Endothelial cell (in vitro differentiated cells): ENCODE data around the gene CCNB2. TPM values are rescaled to one million over a fixed set of nuclear protein-coding genes. Genes with fewer than 3 reads are reported as not detected.

ENCODE experiments used
- DNase-seq: peaks from one replicate; pipeline ENCODE4 v3.0.0; 2021; ENCODE audit warnings: low spot score
- H3K27ac Mint-ChIP-seq: one replicate; pipeline ENCODE4 v1.8.0; 2021; ENCODE audit warnings: mixed read lengths, inconsistent platforms; ENCODE audit not compliant: unreplicated experiment
- H3K27me3 Mint-ChIP-seq: one replicate; pipeline ENCODE4 v1.8.0; 2021; ENCODE audit warnings: mild to moderate bottlenecking, moderate library complexity, mixed read lengths, inconsistent platforms; ENCODE audit not compliant: unreplicated experiment
- H3K36me3 Mint-ChIP-seq: one replicate; pipeline ENCODE4 v1.8.0; 2021; ENCODE audit warnings: mild to moderate bottlenecking, low read depth, mixed read lengths, inconsistent platforms; ENCODE audit not compliant: unreplicated experiment
- H3K4me1 Mint-ChIP-seq: one replicate; pipeline ENCODE4 v1.8.0; 2021; ENCODE audit warnings: mild to moderate bottlenecking, mixed read lengths, inconsistent platforms; ENCODE audit not compliant: unreplicated experiment
- H3K4me3 Mint-ChIP-seq: one replicate; pipeline ENCODE4 v1.8.0; 2021; ENCODE audit warnings: mild to moderate bottlenecking, mixed read lengths, inconsistent platforms; ENCODE audit not compliant: unreplicated experiment
- H3K9me3 Mint-ChIP-seq: one replicate; pipeline ENCODE4 v1.8.0; 2021; ENCODE audit warnings: mixed read lengths, inconsistent platforms; ENCODE audit not compliant: unreplicated experiment
- total RNA-seq: library from RNA; stranded (reverse); fragmentation: NEBNext Ultra II Directional; extraction: Animal tissue kit (Norgen Biotek cat#: 25700); gene quantifications from one replicate; pipeline ENCODE4 v1.2.1, GENCODE V29; 2021; ENCODE audit not compliant: unreplicated experiment
- TF ChIP-seq, protein P1 (sequence below): fragments of 200-600 bp; sonication (generic); IDR thresholded peaks from one replicate; pipeline ENCODE4 v1.5.0; 2021; ENCODE audit warnings: antibody characterized with exemption; ENCODE audit not compliant: unreplicated experiment

The CCNB2 gene
- total RNA-seq, 1 donor from 2014 or later: 16.5 TPM

GRCh38 chr15:59165726-59166125 is 60.8 kb downstream of the CCNB2 start:
- Mint-ChIP-seq H3K27ac (peak overlapping the region; percentile 80), H3K36me3 (peaks cover 29% of the 10 kb centered on the region)

DNA sequence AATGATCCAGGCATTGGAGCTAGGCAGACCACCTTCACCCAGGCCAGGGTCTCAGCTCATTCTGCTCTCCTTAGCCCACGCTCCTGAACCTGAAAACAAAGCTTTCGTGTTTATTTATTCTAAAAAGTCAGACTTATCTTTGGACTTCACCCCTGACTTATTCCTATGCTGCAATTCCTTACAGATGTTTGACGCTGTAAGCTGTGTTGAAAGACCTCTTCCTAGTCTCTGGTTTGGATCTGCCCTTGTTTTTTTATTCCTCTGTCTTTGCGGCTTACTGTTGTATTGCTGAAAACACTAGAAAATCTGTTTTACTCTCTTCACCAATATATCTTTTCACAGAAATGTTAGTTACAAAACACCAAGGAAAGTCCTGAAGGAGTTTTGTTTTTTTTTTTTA is 61.2 kb downstream of the CCNB2 start:
- H3K4me3 Mint-ChIP-seq: no peak overlapping the region
- DNase-seq: no peak
- H3K36me3 Mint-ChIP-seq: peaks cover 29% of the 10 kb centered on the region
- H3K4me1 Mint-ChIP-seq: peaks cover 45% of the 10 kb centered on the region
- no peaks in the 10 kb centered on the region for H3K9me3 Mint-ChIP-seq
- peak overlapping the region; percentile 80 for H3K27ac Mint-ChIP-seq
- peaks cover 2% of the 10 kb centered on the region for H3K27me3 Mint-ChIP-seq
- TF ChIP-seq, protein P1, sequence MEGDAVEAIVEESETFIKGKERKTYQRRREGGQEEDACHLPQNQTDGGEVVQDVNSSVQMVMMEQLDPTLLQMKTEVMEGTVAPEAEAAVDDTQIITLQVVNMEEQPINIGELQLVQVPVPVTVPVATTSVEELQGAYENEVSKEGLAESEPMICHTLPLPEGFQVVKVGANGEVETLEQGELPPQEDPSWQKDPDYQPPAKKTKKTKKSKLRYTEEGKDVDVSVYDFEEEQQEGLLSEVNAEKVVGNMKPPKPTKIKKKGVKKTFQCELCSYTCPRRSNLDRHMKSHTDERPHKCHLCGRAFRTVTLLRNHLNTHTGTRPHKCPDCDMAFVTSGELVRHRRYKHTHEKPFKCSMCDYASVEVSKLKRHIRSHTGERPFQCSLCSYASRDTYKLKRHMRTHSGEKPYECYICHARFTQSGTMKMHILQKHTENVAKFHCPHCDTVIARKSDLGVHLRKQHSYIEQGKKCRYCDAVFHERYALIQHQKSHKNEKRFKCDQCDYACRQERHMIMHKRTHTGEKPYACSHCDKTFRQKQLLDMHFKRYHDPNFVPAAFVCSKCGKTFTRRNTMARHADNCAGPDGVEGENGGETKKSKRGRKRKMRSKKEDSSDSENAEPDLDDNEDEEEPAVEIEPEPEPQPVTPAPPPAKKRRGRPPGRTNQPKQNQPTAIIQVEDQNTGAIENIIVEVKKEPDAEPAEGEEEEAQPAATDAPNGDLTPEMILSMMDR: no peak

More at GRCh38 chr15:59165726-59166125, 60.8 kb downstream of the CCNB2 start:
- Mint-ChIP-seq H3K4me1 (peaks cover 42% of the 10 kb centered on the region), H3K4me3 (no peak overlapping the region), H3K27me3 (peaks cover 2% of the 10 kb centered on the region), H3K9me3 (no peaks in the 10 kb centered on the region)
- no peak for DNase-seq
- TF ChIP-seq, protein P1: no peak

DNA sequence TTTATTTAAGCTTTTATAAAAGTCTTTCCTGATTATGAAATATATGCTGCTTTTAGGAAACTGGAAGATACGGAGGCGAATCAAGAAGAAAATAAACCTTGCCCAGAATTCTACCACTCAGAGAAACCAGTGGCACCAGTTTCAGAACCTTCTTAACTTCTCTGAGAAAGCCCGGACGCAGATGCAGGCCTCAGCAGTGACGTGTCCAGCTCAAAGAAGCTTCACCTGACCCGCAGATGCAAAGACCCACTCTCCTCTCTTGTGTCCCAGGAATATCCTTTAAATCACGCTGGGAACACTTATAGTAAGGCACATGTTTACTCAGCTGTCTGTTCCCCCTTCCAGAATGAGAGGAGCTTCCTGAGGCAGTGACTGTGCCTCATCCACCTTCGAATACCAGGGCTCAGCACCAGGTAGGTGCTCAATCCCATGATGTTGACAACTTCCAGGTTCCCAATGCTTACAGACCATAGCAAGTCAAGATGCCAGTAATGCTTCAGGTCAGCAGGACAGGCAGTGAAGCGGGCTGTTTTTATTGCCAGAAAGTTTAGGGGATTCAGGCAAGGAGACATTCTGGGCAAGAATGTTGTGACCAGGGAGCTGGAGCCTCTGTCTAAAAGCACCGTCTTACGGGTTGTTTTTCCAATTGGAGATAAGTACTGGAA is 61.8 kb downstream of the CCNB2 start:
- Mint-ChIP-seq H3K4me1 (peaks cover 45% of the 10 kb centered on the region), H3K27me3 (peaks cover 2% of the 10 kb centered on the region), H3K36me3 (peaks cover 33% of the 10 kb centered on the region), H3K4me3 (no peak overlapping the region), H3K9me3 (no peaks in the 10 kb centered on the region), H3K27ac (peak overlapping the region; percentile 80)
- no peak for DNase-seq
- TF ChIP-seq, protein P1: no peak

DNA sequence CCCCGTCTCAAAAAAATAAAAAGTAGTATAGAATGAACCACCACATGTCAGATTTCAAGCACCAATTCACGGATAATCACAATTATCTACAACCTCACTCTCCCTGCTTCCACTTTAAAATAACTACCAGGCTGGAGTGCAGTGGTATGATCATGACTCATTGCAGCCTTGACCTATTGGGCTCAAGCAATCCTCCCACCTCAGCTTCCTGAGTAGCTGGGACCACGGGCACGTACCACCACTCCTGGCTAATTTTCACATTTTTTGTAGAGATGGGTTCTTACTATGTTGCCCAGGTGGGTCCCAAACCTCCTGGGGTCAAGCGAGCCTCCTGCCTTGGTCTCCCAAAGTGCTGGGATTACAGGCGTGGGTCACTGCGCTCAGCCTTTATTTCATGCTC is 63.6 kb downstream of the CCNB2 start:
- Mint-ChIP-seq H3K36me3 (peaks cover 34% of the 10 kb centered on the region), H3K27ac (no peak overlapping the region), H3K27me3 (peaks cover 2% of the 10 kb centered on the region), H3K9me3 (no peaks in the 10 kb centered on the region), H3K4me3 (no peak overlapping the region), H3K4me1 (peaks cover 45% of the 10 kb centered on the region)
- DNase-seq: no peak
- TF ChIP-seq, protein P1: no peak

- H3K9me3 Mint-ChIP-seq: no peaks in the 10 kb centered on the region
- DNase-seq: no peak
- H3K4me3 Mint-ChIP-seq: no peak overlapping the region
- peaks cover 2% of the 10 kb centered on the region for H3K27me3 Mint-ChIP-seq
- TF ChIP-seq, protein P1: no peak
- H3K36me3 Mint-ChIP-seq: peaks cover 34% of the 10 kb centered on the region
- H3K4me1 Mint-ChIP-seq: peaks cover 45% of the 10 kb centered on the region
- H3K27ac Mint-ChIP-seq: peak overlapping the region; percentile 92
Measured at GRCh38 chr15:59169251-59169708, 64.3 kb downstream of the CCNB2 start.
